H1 (cell line): ENCODE results near the gene ZNF665. TPM values are rescaled to one million over a fixed set of nuclear protein-coding genes. Genes with fewer than 3 reads are reported as not detected.
"Not testable (repeated sequence)": the region's sequence is repeated elsewhere in the genome, so short reads cannot be mapped to it uniquely, and the experiment has no call there.

ENCODE experiments used
- CTCF ChIA-PET: fragments of 300-600 bp; sonication (Branson Sonifier 250); formaldehyde crosslinking; loops from one replicate; lab custom pipeline; 2021; ENCODE audit not compliant: partially characterized antibody; lab: Charles Lee
- POLR2A ChIA-PET: fragments of 300-600 bp; sonication (Branson Sonifier 250); formaldehyde crosslinking; loops from one replicate; lab custom pipeline; 2021; ENCODE audit warnings: inconsistent platforms; ENCODE audit not compliant: partially characterized antibody; lab: Charles Lee
- DNase-seq, 2 experiments: peaks; one replicate each; pipeline versions ENCODE4 v3.0.0 to v3.0.0-alpha.2; 2010 to 2022; ENCODE audit warnings: low spot score in 2 of 2, low read depth in 1 of 2, mixed read lengths in 1 of 2
- FAIRE-seq: peaks from 2 replicates; lab custom pipeline; 2011; peaks lifted over from hg19 to GRCh38; lab: Jason Lieb, UNC
- H2AFZ ChIP-seq: 2 replicates; pipeline ENCODE4 v1.8.1; 2012; ENCODE audit warnings: low read length, inconsistent platforms
- H2AK5ac ChIP-seq: 2 replicates; pipeline ENCODE4 v1.6.1; 2013; ENCODE audit warnings: low read depth, low read length
- H2BK120ac ChIP-seq: replicated peaks from 2 replicates; pipeline ENCODE3; 2013; ENCODE audit warnings: low read depth, low read length, inconsistent platforms
- H2BK12ac ChIP-seq: 2 replicates; pipeline ENCODE4 v1.6.1; 2013; ENCODE audit warnings: low read depth, low read length
- H2BK15ac ChIP-seq: 2 replicates; pipeline ENCODE4 v1.6.1; 2013; ENCODE audit warnings: low read length
- H2BK20ac ChIP-seq: 2 replicates; pipeline ENCODE4 v1.6.1; 2013; ENCODE audit warnings: low read length
- H2BK5ac ChIP-seq: 2 replicates; pipeline ENCODE4 v1.6.1; 2013; ENCODE audit warnings: low read depth, low read length
- H3K14ac ChIP-seq: 2 replicates; pipeline ENCODE4 v1.6.1; 2013; ENCODE audit warnings: inconsistent platforms; ENCODE audit not compliant: insufficient read length
- H3K18ac ChIP-seq: 2 replicates; pipeline ENCODE4 v1.6.1; 2013; ENCODE audit warnings: low read length; ENCODE audit errors: extremely low read depth
- H3K23ac ChIP-seq: 2 replicates; pipeline ENCODE4 v1.6.1; 2013; ENCODE audit warnings: inconsistent platforms; ENCODE audit not compliant: insufficient read length
- H3K23me2 ChIP-seq: 2 replicates; pipeline ENCODE4 v1.6.1; 2013; ENCODE audit warnings: low read depth, low read length
- H3K27ac ChIP-seq: 2 replicates; pipeline ENCODE4 v1.6.1; 2011; ENCODE audit warnings: low read depth, low read length, inconsistent platforms
- H3K27me3 ChIP-seq, 4 experiments: replicated peaks in 1 of 4; 1 replicate in 1 of 4; 2 replicates in 3 of 4; pipeline versions ENCODE4 v1.6.1 to v1.8.1; 2011 to 2013; ENCODE audit warnings: low read length in 3 of 4, mild to moderate bottlenecking in 3 of 4, inconsistent platforms in 2 of 4, mixed read lengths in 2 of 4, moderate library complexity in 1 of 4; ENCODE audit not compliant: control insufficient read depth in 3 of 4, insufficient read depth in 3 of 4; ENCODE audit errors: extremely low read depth in 1 of 4
- H3K36me3 ChIP-seq, 4 experiments: 2 replicates each; pipeline versions ENCODE4 v1.6.1 to v1.8.1; 2011 to 2013; ENCODE audit warnings: mild to moderate bottlenecking in 4 of 4, low read length in 3 of 4, moderate library complexity in 2 of 4, control low read depth in 1 of 4, inconsistent platforms in 1 of 4; ENCODE audit not compliant: insufficient read depth in 4 of 4, control insufficient read depth in 2 of 4
- H3K4ac ChIP-seq: replicated peaks from 2 replicates; pipeline ENCODE3; 2013; ENCODE audit warnings: low read length, low read depth, mixed read lengths, inconsistent platforms; ENCODE audit not compliant: insufficient read length
- H3K4me1 ChIP-seq, 4 experiments: replicated peaks in 1 of 4; 1 replicate in 1 of 4; 2 replicates in 3 of 4; pipeline versions ENCODE4 v1.6.1 to v1.8.1; 2011 to 2013; ENCODE audit warnings: low read length in 3 of 4, inconsistent platforms in 2 of 4, mixed read lengths in 1 of 4; ENCODE audit not compliant: insufficient read depth in 4 of 4, control insufficient read depth in 3 of 4
- H3K4me2 ChIP-seq, 2 experiments: 2 replicates each; pipeline versions ENCODE4 v1.6.1 to v1.8.1; 2011 to 2013; ENCODE audit warnings: low read depth in 2 of 2, low read length in 2 of 2, control low read depth in 1 of 2, inconsistent platforms in 1 of 2, mild to moderate bottlenecking in 1 of 2; ENCODE audit not compliant: insufficient read depth in 1 of 2
- H3K4me3 ChIP-seq, 4 experiments: fragments of 200-600, 300-600 bp in 1 of 4; sonication (generic), shearing (Covaris generic), sonication (Bioruptor Twin) in 1 of 4; 2 replicates each; pipeline versions ENCODE4 v1.5.1 to v1.8.1; 2011 to 2016; ENCODE audit warnings: low read length in 4 of 4, low read depth in 3 of 4, control low read depth in 2 of 4, inconsistent platforms in 2 of 4, mild to moderate bottlenecking in 2 of 4, mixed read lengths in 1 of 4, moderate library complexity in 1 of 4; ENCODE audit not compliant: insufficient read depth in 2 of 4; ENCODE audit errors: extremely low read depth in 1 of 4
- H3K56ac ChIP-seq: replicated peaks from 2 replicates; pipeline ENCODE3; 2013; ENCODE audit warnings: low read depth, mild to moderate bottlenecking, mixed read lengths, low read length, inconsistent platforms; ENCODE audit not compliant: insufficient read length
- H3K79me1 ChIP-seq: 2 replicates; pipeline ENCODE4 v1.6.1; 2013; ENCODE audit warnings: low read depth, low read length, control low read depth
- H3K79me2 ChIP-seq, 2 experiments: 2 replicates each; pipeline versions ENCODE4 v1.6.1 to v1.8.1; 2012 to 2013; ENCODE audit warnings: low read length in 2 of 2, mild to moderate bottlenecking in 2 of 2, inconsistent platforms in 1 of 2; ENCODE audit not compliant: insufficient read depth in 2 of 2, control insufficient read depth in 1 of 2
- H3K9ac ChIP-seq, 4 experiments: replicated peaks in 1 of 4; 1 replicate in 1 of 4; 2 replicates in 3 of 4; pipeline versions ENCODE4 v1.6.1 to v1.8.1; 2011 to 2013; ENCODE audit warnings: low read depth in 3 of 4, low read length in 3 of 4, control low read depth in 2 of 4, mild to moderate bottlenecking in 2 of 4, moderate library complexity in 2 of 4, inconsistent platforms in 1 of 4; ENCODE audit errors: extremely low read depth in 1 of 4
- H3K9me3 ChIP-seq, 2 experiments: 2 replicates each; pipeline versions ENCODE4 v1.6.1 to v1.8.1; 2012 to 2013; ENCODE audit warnings: mild to moderate bottlenecking in 2 of 2, moderate library complexity in 2 of 2, control low read depth in 1 of 2, inconsistent platforms in 1 of 2, low read depth in 1 of 2, low read length in 1 of 2, mixed read lengths in 1 of 2; ENCODE audit not compliant: insufficient read depth in 2 of 2
- H4K20me1 ChIP-seq, 2 experiments: replicated peaks in 1 of 2; 2 replicates each; pipeline versions ENCODE3 to v1.8.1; 2011 to 2013; ENCODE audit warnings: inconsistent platforms in 2 of 2, low read length in 2 of 2, mild to moderate bottlenecking in 1 of 2; ENCODE audit not compliant: insufficient read depth in 2 of 2, control insufficient read depth in 1 of 2
- H4K5ac ChIP-seq: 2 replicates; pipeline ENCODE4 v1.6.1; 2013; ENCODE audit warnings: low read length, low read depth, mixed read lengths, inconsistent platforms; ENCODE audit not compliant: insufficient read length
- H4K8ac ChIP-seq: 2 replicates; pipeline ENCODE4 v1.8.0; 2013; ENCODE audit warnings: mild to moderate bottlenecking, moderate library complexity, low read length, inconsistent platforms; ENCODE audit not compliant: insufficient read depth; ENCODE audit errors: extremely low read depth
- H4K91ac ChIP-seq: replicated peaks from 2 replicates; pipeline ENCODE3; 2013; ENCODE audit warnings: low read length, mixed read lengths, inconsistent platforms; ENCODE audit not compliant: insufficient read length
- WGBS, 2 experiments: shearing (Covaris generic) in 1 of 2; methylation state at CpG; one replicate each; pipeline versions ENCODE4 v1.1.6 to v1.1.7; 2013 to 2015; ENCODE audit warnings: low lambda C conversion rate in 2 of 2, mixed read lengths in 2 of 2, inconsistent platforms in 1 of 2, low coverage in 1 of 2, missing lambda C conversion rate in 1 of 2; ENCODE audit not compliant: insufficient replicate concordance in 2 of 2, insufficient coverage in 1 of 2, insufficient read length in 1 of 2; ENCODE audit errors: extremely low coverage in 1 of 2, missing lambda C conversion rate in 1 of 2; 5-methylcytosine and 5-hydroxymethylcytosine counted together
- polyA plus RNA-seq, 7 experiments: library from polyadenylated mRNA; depleted of rRNA in 3 of 7; stranded (reverse) in 5 of 7; unstranded in 2 of 7; fragments of >200 nt in 5 of 7; fragments of 200-250 nt in 2 of 7; gene quantifications; 1 replicate in 5 of 7; 2 replicates in 1 of 7; 4 replicates in 1 of 7; pipeline versions ENCODE4 v1.2.1 to v1.2.3, GENCODE V29; 2011 to 2013; ENCODE audit warnings: missing spikeins in 2 of 7, mixed read lengths in 2 of 7
- total RNA-seq: library from RNA; stranded (reverse); fragmentation: NEBNext Ultra II Directional; extraction: Animal tissue kit (Norgen Biotek cat#: 25700); gene quantifications from 2 replicates; pipeline ENCODE4 v1.2.1, GENCODE V29; 2021

The ZNF665 gene
- total and polyA plus RNA-seq, 2 of the 8 experiments (the other 6 are each of a cell fraction or from before 2014, with no cell fraction given), result 2.4 to 6.4 TPM

- H3K56ac ChIP-seq, H3K23ac ChIP-seq, H2BK5ac ChIP-seq, H2AFZ ChIP-seq, H2BK120ac ChIP-seq, H4K5ac ChIP-seq, H4K91ac ChIP-seq, H3K14ac ChIP-seq, H3K23me2 ChIP-seq, POLR2A ChIA-PET, H3K4me3 ChIP-seq, FAIRE-seq, H3K79me1 ChIP-seq, H2BK15ac ChIP-seq, H3K4ac ChIP-seq, H3K27ac ChIP-seq, H3K9ac ChIP-seq, H2BK12ac ChIP-seq, H3K79me2 ChIP-seq, H3K27me3 ChIP-seq, H3K4me1 ChIP-seq, H3K36me3 ChIP-seq, H3K4me2 ChIP-seq, H2BK20ac ChIP-seq, H3K18ac ChIP-seq, H2AK5ac ChIP-seq, H3K9me3 ChIP-seq, H4K8ac ChIP-seq, H4K20me1 ChIP-seq: not testable (repeated sequence)
- DNase-seq, result peak in 1 of 2 experiments; percentile 50
- CTCF ChIA-PET, result interaction anchor here (0.7 to 1.1 kb wide), 3 partner anchors 113 to 328 kb away, joined by 3 read pairs; no protein-coding TSS in a partner anchor
- 82% methylated on average over 15 of the region's 16 CpGs; no CpG with 5 or more reads in 1 of the 2 experiments for WGBS, 2 experiments
Measured at GRCh38 chr19:53189691-53190198, 3.4 kb downstream of the ZNF665 start.
